Adrenal gland (tissue), 5 donors: ENCODE data around the gene ERAP2.

Experiments used
- CTCF ChIP-seq, 6 experiments: fragments of 450-650 bp in 4 of 6; fragments of 200-600 bp in 2 of 6; sonication (generic) in 1 of 6; IDR thresholded peaks; 1 replicate in 5 of 6; 2 replicates in 1 of 6; pipeline versions ENCODE4 v1.5.1 to v1.8.0; 2016 to 2021; ENCODE audit warnings: antibody characterized with exemption in 6 of 6, mild to moderate bottlenecking in 2 of 6, moderate library complexity in 1 of 6
- POLR2A ChIP-seq, 2 donors: fragments of 450-650 bp; IDR thresholded peaks; one replicate each; pipeline ENCODE4 v1.6.1; 2017; ENCODE audit warnings: antibody characterized with exemption in 2 of 2, mild to moderate bottlenecking in 2 of 2, moderate library complexity in 1 of 2
- donor health status: DM: no; HTN: no; CAD: no.

DNA sequence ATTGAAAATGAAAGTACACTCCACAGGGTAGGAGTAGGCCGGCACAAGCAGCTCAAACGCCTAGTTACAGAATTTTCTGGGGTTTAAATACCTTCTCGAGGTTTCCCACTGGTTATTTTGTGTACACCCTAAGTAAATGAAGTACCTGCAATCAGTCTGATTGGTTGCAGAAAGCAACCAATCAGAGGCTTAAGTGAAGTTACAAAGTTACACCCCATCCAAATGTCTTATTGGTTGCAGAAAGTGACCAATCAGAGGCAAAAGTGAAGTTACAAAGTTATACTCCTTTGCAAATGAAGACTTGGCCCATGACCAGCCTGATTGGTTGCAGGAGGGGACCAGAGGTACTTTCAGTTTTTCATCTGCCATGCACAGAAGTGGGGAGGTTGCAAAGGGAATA, 33.2 kb upstream of the ERAP2 start:
- no peak for TF ChIP-seq CTCF (IDR thresholded peaks at IDR 0.05)
- no peak for TF ChIP-seq POLR2A (IDR thresholded peaks at IDR 0.05)
